K562 (cell line): ENCODE results near the gene NR5A1. TPM values are rescaled to one million over a fixed set of nuclear protein-coding genes. Genes with fewer than 3 reads are reported as not detected.

Experiments used
- ATAC-seq: fragments of 200-7000 bp; cut with Tn5 transposase; 3 replicates; pipeline ENCODE4 v1.9.1; 2020; ENCODE audit warnings: moderate library complexity
- BruUV-seq: library from RNA; stranded (reverse); fragments of 400-500 nt; replicated peaks from 2 replicates; lab custom pipeline; 2021; lab: Mats Ljungman, UMichigan
- CTCF ChIA-PET: fragments of 300-600 bp; formaldehyde crosslinking; extraction: SDS; loops from one replicate; lab custom pipeline; 2021; ENCODE audit warnings: low intra/inter-chr PET ratio; lab: Yijun Ruan, JAX
- POLR2A ChIA-PET: fragments of 300-600, 350-650 bp; sonication (Branson Sonifier 250); formaldehyde crosslinking; extraction: SDS; loops from one replicate; lab custom pipeline; 2021; ENCODE audit warnings: antibody characterized with exemption, inconsistent platforms; lab: Yijun Ruan, JAX
- DNase-seq, 4 experiments: peaks; one replicate each; pipeline versions ENCODE4 v3.0.0 to v3.0.0-alpha.2; 2011 to 2018; ENCODE audit warnings: low spot score in 3 of 4, mixed read lengths in 3 of 4; ENCODE audit errors: extremely low read depth in 1 of 4
- FAIRE-seq: peaks from 2 replicates; lab custom pipeline; 2011; peaks lifted over from hg19 to GRCh38; lab: Jason Lieb, UNC
- H2AFZ ChIP-seq: 2 replicates; pipeline ENCODE4 v1.6.0; 2011; ENCODE audit warnings: low read depth, low read length, control low read depth, inconsistent platforms
- H3K27ac ChIP-seq: fragments of 200-600 bp; 3 replicates; pipeline ENCODE4 v1.8.0; 2011; ENCODE audit warnings: low read depth, mild to moderate bottlenecking, control low read depth, inconsistent platforms, low read length, moderate library complexity, mixed read lengths; ENCODE audit errors: extremely low read depth
- H3K27me3 ChIP-seq, 2 experiments: fragments of 300-600 bp in 1 of 2; 2 replicates in 1 of 2; 3 replicates in 1 of 2; pipeline versions ENCODE4 v1.6.0 to v1.8.0; 2011; ENCODE audit warnings: inconsistent platforms in 2 of 2, low read length in 2 of 2, mild to moderate bottlenecking in 1 of 2, mixed read lengths in 1 of 2, moderate library complexity in 1 of 2; ENCODE audit not compliant: control insufficient read depth in 2 of 2, insufficient read depth in 2 of 2
- H3K36me3 ChIP-seq: fragments of 300-600 bp; 3 replicates; pipeline ENCODE4 v1.8.0; 2011; ENCODE audit warnings: mild to moderate bottlenecking, low read length, inconsistent platforms; ENCODE audit not compliant: control insufficient read depth, insufficient read depth
- H3K4me1 ChIP-seq, 2 experiments: fragments of 200-600 bp in 1 of 2; replicated peaks in 1 of 2; 2 replicates in 1 of 2; 3 replicates in 1 of 2; pipeline versions ENCODE4 v1.5.1 to v1.8.0; 2011; ENCODE audit warnings: inconsistent platforms in 2 of 2, low read length in 2 of 2, mild to moderate bottlenecking in 1 of 2, mixed read lengths in 1 of 2, moderate library complexity in 1 of 2; ENCODE audit not compliant: control insufficient read depth in 2 of 2, insufficient read depth in 2 of 2
- H3K4me2 ChIP-seq: 2 replicates; pipeline ENCODE4 v1.6.1; 2011; ENCODE audit warnings: low read length, control low read depth, inconsistent platforms, mixed read lengths; ENCODE audit not compliant: insufficient read depth
- H3K4me3 ChIP-seq: fragments of 200-600 bp; sonication (generic), shearing (Covaris generic); 2 replicates; pipeline ENCODE4 v1.5.1; 2016; ENCODE audit warnings: control low read depth, inconsistent platforms
- H3K79me2 ChIP-seq: fragments of 200-600 bp; 3 replicates; pipeline ENCODE4 v1.8.0; 2011; ENCODE audit warnings: low read length, inconsistent platforms; ENCODE audit not compliant: control insufficient read depth, insufficient read depth
- H3K9ac ChIP-seq, 2 experiments: 2 replicates each; pipeline versions ENCODE4 v1.6.0 to v1.6.1; 2011; ENCODE audit warnings: low read depth in 2 of 2, low read length in 2 of 2, control low read depth in 1 of 2, inconsistent platforms in 1 of 2, mild to moderate bottlenecking in 1 of 2, mixed read lengths in 1 of 2; ENCODE audit not compliant: insufficient read depth in 1 of 2
- H3K9me1 ChIP-seq: one replicate; pipeline ENCODE4 v1.6.0; 2011; ENCODE audit warnings: inconsistent platforms, mild to moderate bottlenecking, low read length, moderate library complexity; ENCODE audit not compliant: control insufficient read depth, insufficient read depth
- H3K9me3 ChIP-seq: replicated peaks from 2 replicates; pipeline ENCODE4 v1.5.1; 2011; ENCODE audit warnings: low read depth, low read length, inconsistent platforms; ENCODE audit not compliant: control insufficient read depth, insufficient read depth
- H4K20me1 ChIP-seq: replicated peaks from 2 replicates; pipeline ENCODE4 v1.6.1; 2011; ENCODE audit warnings: low read length, inconsistent platforms, mixed read lengths; ENCODE audit not compliant: control insufficient read depth, insufficient read depth
- ARHGAP35 ChIP-seq: fragments of 450-650 bp; IDR thresholded peaks from 2 replicates; pipeline ENCODE4 v1.6.1; 2018; ENCODE audit not compliant: partially characterized antibody
- CAMTA2 ChIP-seq: fragments of 250-450 bp; sonication (Bioruptor Pico); conservative IDR thresholded peaks from 2 replicates; pipeline ENCODE4 v1.5.1; 2022
- CEBPB ChIP-seq: fragments of 450-650 bp; IDR thresholded peaks from 2 replicates; pipeline ENCODE4 v1.6.1; 2016; ENCODE audit warnings: missing genetic modification characterization, missing compliant biosample characterization
- DEAF1 ChIP-seq: fragments of 450-650 bp; formaldehyde crosslinking; IDR thresholded peaks from 2 replicates; pipeline ENCODE4 v1.4.0; 2020; ENCODE audit warnings: mild to moderate bottlenecking, moderate library complexity
- ETS2 ChIP-seq: IDR thresholded peaks from 2 replicates; pipeline ENCODE4 v1.6.1; 2016; ENCODE audit warnings: borderline replicate concordance, missing genetic modification characterization, mild to moderate bottlenecking, moderate library complexity, missing compliant biosample characterization; ENCODE audit not compliant: poor library complexity, severe bottlenecking
- FOXK2 ChIP-seq, 2 experiments: fragments of 450-650 bp; IDR thresholded peaks in 1 of 2; conservative IDR thresholded peaks in 1 of 2; 2 replicates each; pipeline ENCODE4 v1.6.1; 2016; ENCODE audit warnings: low read depth in 2 of 2, mild to moderate bottlenecking in 1 of 2
- KLF1 ChIP-seq: fragments of 450-650 bp; IDR thresholded peaks from 2 replicates; pipeline ENCODE4 v1.6.1; 2016; ENCODE audit warnings: missing genetic modification characterization, missing compliant biosample characterization
- KLF16 ChIP-seq: IDR thresholded peaks from 2 replicates; pipeline ENCODE4 v1.6.1; 2016; ENCODE audit warnings: antibody characterized with exemption
- MBD1 ChIP-seq: fragments of 250-450 bp; sonication (Bioruptor Pico); IDR thresholded peaks from 2 replicates; pipeline ENCODE4 v1.8.0; 2022; ENCODE audit warnings: inconsistent platforms
- MLX ChIP-seq, 2 experiments: fragments of 450-650 bp in 1 of 2; sonication (generic) in 1 of 2; formaldehyde crosslinking; conservative IDR thresholded peaks; 2 replicates each; pipeline versions ENCODE4 v1.4.0 to v1.8.1; 2020 to 2022; ENCODE audit warnings: mild to moderate bottlenecking in 1 of 2, missing genetic modification reagents in 1 of 2
- RBM22 ChIP-seq: fragments of 200-400 bp; formaldehyde crosslinking; IDR thresholded peaks from 2 replicates; pipeline ENCODE4 v1.6.1; 2018; ENCODE audit warnings: low read length, low read depth; ENCODE audit not compliant: poor library complexity, severe bottlenecking
- SNRNP70 ChIP-seq: fragments of 200-400 bp; formaldehyde crosslinking; optimal IDR thresholded peaks from 2 replicates; pipeline ENCODE3; 2017; ENCODE audit warnings: low read depth, low read length
- STAT5B ChIP-seq: fragments of 250-450 bp; sonication (Bioruptor Pico); IDR thresholded peaks from 2 replicates; pipeline ENCODE4 v1.8.0; 2021; ENCODE audit warnings: mild to moderate bottlenecking, inconsistent platforms
- TGIF2 ChIP-seq: sonication (generic); formaldehyde crosslinking; IDR thresholded peaks from 2 replicates; pipeline ENCODE4 v1.8.1; 2022; ENCODE audit warnings: mild to moderate bottlenecking, missing genetic modification reagents, moderate library complexity
- ZNF431 ChIP-seq: sonication (generic); formaldehyde crosslinking; IDR thresholded peaks from 2 replicates; pipeline ENCODE4 v1.8.0; 2022; ENCODE audit warnings: mild to moderate bottlenecking, missing genetic modification reagents
- ZNF644 ChIP-seq: fragments of 200-800 bp; sonication (Bioruptor generic); IDR thresholded peaks from 2 replicates; pipeline ENCODE4 v1.6.1; 2016; ENCODE audit warnings: low read depth, missing genetic modification characterization, missing compliant biosample characterization
- WGBS: fragments of 100-300 bp; shearing (Covaris generic); methylation state at CpG from one replicate; pipeline ENCODE4 v1.1.6; 2016; ENCODE audit warnings: low coverage, mixed read lengths; ENCODE audit not compliant: insufficient coverage; ENCODE audit errors: missing lambda C conversion rate; 5-methylcytosine and 5-hydroxymethylcytosine counted together
- in situ Hi-C: fragments of 300-500 bp; cut with MboI; formaldehyde crosslinking; loops from 4 replicates; pipeline ENCODE4 v1.15.0; 2018; ENCODE audit warnings: inconsistent platforms, mixed read lengths
- intact Hi-C: fragments of 100-400 bp; cut with micrococcal nuclease; formaldehyde crosslinking; loops from 2 replicates; pipeline ENCODE4 v1.14.2; 2022
- polyA plus RNA-seq, 8 experiments: library from polyadenylated mRNA; depleted of rRNA in 4 of 8; stranded (reverse) in 5 of 8; unstranded in 3 of 8; fragments of >200 nt; fragmentation: Nextera tagmentation in 2 of 8; fragmentation: Illumina TruSeq in 1 of 8; extraction: Ambion mirVana in 2 of 8; extraction: Trizol in 1 of 8; gene quantifications; 2 replicates each; pipeline versions ENCODE4 v1.2.1 to v1.2.3, GENCODE V29; 2011 to 2014; ENCODE audit warnings: inconsistent platforms in 1 of 8, missing spikeins in 1 of 8
- total RNA-seq, 7 experiments: library from RNA; depleted of rRNA in 6 of 7; stranded (reverse); fragments of >200 nt in 6 of 7; fragmentation: Illumina TruSeq in 2 of 7; extraction: Trizol in 2 of 7; gene quantifications; 2 replicates each; pipeline versions ENCODE4 v1.2.1 to v1.2.3, GENCODE V29; 2011 to 2021; ENCODE audit warnings: low replicate concordance in 1 of 7

The NR5A1 gene
- total and polyA plus RNA-seq, 9 of the 15 experiments (the other 6 are each of a cell fraction or from before 2014, with no cell fraction given): 0.11 to 0.32 (median 0.20) TPM; not detected in 6

GRCh38 chr9:124535846-124536245 is 28.6 kb upstream of the NR5A1 start:
- FAIRE-seq: no peak
- H3K79me2 ChIP-seq: no peaks in the 10 kb centered on the region
- no peaks in the 10 kb centered on the region for H3K9me3 ChIP-seq
- H4K20me1 ChIP-seq: no peaks in the 10 kb centered on the region; the same call in none of the 2 replicates
- no peaks in the 10 kb centered on the region for H3K9me1 ChIP-seq
- H2AFZ ChIP-seq: no peak overlapping the region
- H3K4me2 ChIP-seq: no peak overlapping the region
- TF ChIP-seq STAT5B (no peak), KLF1 (tag) (no peak), CEBPB (tag) (no peak), FOXK2 (conservative IDR thresholded peaks at IDR 0.05 in 1 of 2, IDR thresholded peaks at IDR 0.05 in 1 of 2; ENCODE audit: low read depth in 2 of 2) (no peak), ARHGAP35 (no peak), KLF16 (no peak), SNRNP70 (no peak), ETS2 (tag) (no peak), ZNF431 (no peak), ZNF644 (tag) (no peak), MLX (CRISPR knock-in tag; conservative IDR thresholded peaks at IDR 0.05) (no peak), TGIF2 (no peak), CAMTA2 (CRISPR knock-in tag) (no peak), MBD1 (CRISPR knock-in tag) (no peak), DEAF1 (no peak), RBM22 (no peak)
- no peak overlapping the region for H3K9ac ChIP-seq
- H3K27me3 ChIP-seq: no peaks in the 10 kb centered on the region
- no peak overlapping the region for H3K4me3 ChIP-seq
- H3K36me3 ChIP-seq: peaks cover 79% of the 10 kb centered on the region; the same call in 2 of the 3 replicates
- WGBS: 96% methylated on average over 10 of the region's 10 CpGs
- peaks cover 0 to 4% of the 10 kb centered on the region in 2 experiments; a peak in 3 of 5 replicates for H3K4me1 ChIP-seq
- no peak overlapping the region for H3K27ac ChIP-seq
- ChIA-PET CTCF (interaction anchor here (1.1 to 2.5 kb wide), 2 partner anchors 116 to 992 kb away, joined by 4 to 29 read pairs; no protein-coding TSS in a partner anchor), POLR2A (interaction anchor here (1.6 to 1.9 kb wide), 3 partner anchors 9 to 20 kb away, joined by 4 to 13 read pairs (median 6); no protein-coding TSS in a partner anchor)
- in situ Hi-C loops: no loop called here
- BruUV-seq: no TSS peak
- no peak for ATAC-seq
- DNase-seq: no peak
- intact Hi-C loops: loop anchor here (1.0 to 5.0 kb wide), 2 partner anchors 54 to 117 kb away; no protein-coding TSS in a partner anchor
